GM19467 (cell line): ENCODE results near the gene HMGB1.

Experiments
- ATAC-seq: cut with Tn5 transposase; IDR thresholded peaks from one replicate; pipeline ENCODE4 v1.9.1; 2021; ENCODE audit warnings: mild to moderate bottlenecking, moderate library complexity; ENCODE audit not compliant: unreplicated experiment

The HMGB1 gene

GRCh38 chr13:30435911-30436451, 29.8 kb downstream of the HMGB1 start:
- ATAC-seq, result no peak

- peak; percentile 35 for ATAC-seq
Observed at GRCh38 chr13:30431269-30431940, 34.3 kb downstream of the HMGB1 start.

- no peak for ATAC-seq
Observed at GRCh38 chr13:30429721-30430694, 35.7 kb downstream of the HMGB1 start.

GRCh38 chr13:30429235-30429634, 36.5 kb downstream of the HMGB1 start:
- ATAC-seq, result no peak

GRCh38 chr13:30423891-30424290, 41.8 kb downstream of the HMGB1 start:
- ATAC-seq, result no peak

- peak; percentile 56 for ATAC-seq
Observed at GRCh38 chr13:30422054-30422839, 43.5 kb downstream of the HMGB1 start, which contains the start of gene UBE2L5. Gene UBE2L5 (plus strand): TSS chr13:30422493. CDS start chr13:30427991, 5,498 bp downstream.

- no peak for ATAC-seq
Observed at GRCh38 chr13:30421093-30422053, 44.4 kb downstream of the HMGB1 start.

GRCh38 chr13:30418717-30419459, 46.8 kb downstream of the HMGB1 start:
- ATAC-seq, result no peak

GRCh38 chr13:30418075-30418716, 47.5 kb downstream of the HMGB1 start:
- no peak for ATAC-seq

- no peak for ATAC-seq
Observed at GRCh38 chr13:30416471-30416870, 49.3 kb downstream of the HMGB1 start.

GRCh38 chr13:30415430-30416030, 50.2 kb downstream of the HMGB1 start:
- ATAC-seq, result peak; percentile 67

GRCh38 chr13:30413842-30414241, 51.9 kb downstream of the HMGB1 start:
- ATAC-seq, result no peak

- no peak for ATAC-seq
Observed at GRCh38 chr13:30412346-30412745, 53.4 kb downstream of the HMGB1 start.

GRCh38 chr13:30410705-30411125, 55.0 kb downstream of the HMGB1 start:
- no peak for ATAC-seq

GRCh38 chr13:30409886-30410704, 55.6 kb downstream of the HMGB1 start:
- no peak for ATAC-seq

- ATAC-seq, result peak; percentile 88
Observed at GRCh38 chr13:30408319-30409101, 57.2 kb downstream of the HMGB1 start.
